GM12878 (cell line): ENCODE measurements around the gene DCBLD2. TPM values are rescaled to one million over a fixed set of nuclear protein-coding genes. Genes with fewer than 3 reads are reported as not detected.

Source experiments
- ATAC-seq: fragments of 200-7000 bp; cut with Tn5 transposase; 3 replicates; pipeline ENCODE4 v1.9.1; 2020; ENCODE audit warnings: mild to moderate bottlenecking, moderate library complexity
- BruUV-seq: library from RNA; stranded (reverse); fragments of 400-500 nt; replicated peaks from 2 replicates; lab custom pipeline; 2021; lab: Mats Ljungman, UMichigan
- CTCF ChIA-PET: fragments of 300-600 bp; sonication (Branson Sonifier 250); formaldehyde crosslinking; extraction: SDS; loops from one replicate; lab custom pipeline; 2021; ENCODE audit warnings: inconsistent platforms; lab: Yijun Ruan, JAX
- POLR2A ChIA-PET: fragments of 350-600 bp; formaldehyde crosslinking; extraction: SDS; loops from one replicate; lab custom pipeline; 2021; ENCODE audit warnings: inconsistent platforms; lab: Charles Lee
- RAD21 ChIA-PET: fragments of 300-600 bp; sonication (Branson Sonifier 250); formaldehyde crosslinking; loops from one replicate; lab custom pipeline; 2023; ENCODE audit warnings: antibody characterized with exemption; ENCODE audit not compliant: unreplicated experiment; lab: Charles Lee
- SMC1A ChIA-PET: fragments of 300-600 bp; sonication (Branson Sonifier 250); formaldehyde crosslinking; loops from one replicate; lab custom pipeline; 2023; ENCODE audit not compliant: unreplicated experiment, uncharacterized antibody; lab: Charles Lee
- DNase-seq: peaks from one replicate; pipeline ENCODE4 v3.0.0-alpha.2; 2011; ENCODE audit warnings: low read depth, low spot score
- FAIRE-seq: peaks from 3 replicates; lab custom pipeline; 2011; peaks lifted over from hg19 to GRCh38; lab: Jason Lieb, UNC
- H2AFZ ChIP-seq: 2 replicates; pipeline ENCODE4 v1.6.0; 2011; ENCODE audit warnings: low read depth, low read length, control low read depth; ENCODE audit not compliant: control insufficient read depth
- H3K27ac ChIP-seq: 2 replicates; pipeline ENCODE4 v1.5.1; 2011; ENCODE audit warnings: control low read depth; ENCODE audit not compliant: control insufficient read depth, insufficient read depth
- H3K27me3 ChIP-seq, 2 experiments: replicated peaks in 1 of 2; 2 replicates each; pipeline versions ENCODE4 v1.6.0 to v1.6.1; 2011; ENCODE audit warnings: low read length in 1 of 2; ENCODE audit not compliant: control insufficient read depth in 2 of 2, insufficient read depth in 2 of 2
- H3K36me3 ChIP-seq, 2 experiments: 2 replicates each; pipeline ENCODE4 v1.5.1; 2011; ENCODE audit warnings: low read length in 1 of 2; ENCODE audit not compliant: control insufficient read depth in 2 of 2, insufficient read depth in 2 of 2
- H3K4me1 ChIP-seq: 2 replicates; pipeline ENCODE4 v1.6.1; 2011; ENCODE audit warnings: mild to moderate bottlenecking, low read length, moderate library complexity, mixed read lengths; ENCODE audit not compliant: control insufficient read depth, insufficient read depth
- H3K4me2 ChIP-seq: 2 replicates; pipeline ENCODE4 v1.6.0; 2011; ENCODE audit warnings: control low read depth; ENCODE audit not compliant: control insufficient read depth, insufficient read depth
- H3K4me3 ChIP-seq: fragments of 200-600 bp; sonication (generic); 2 replicates; pipeline ENCODE4 v1.5.1; 2016
- H3K79me2 ChIP-seq: 2 replicates; pipeline ENCODE4 v1.6.0; 2011; ENCODE audit warnings: low read length; ENCODE audit not compliant: control insufficient read depth, insufficient read depth
- H3K9ac ChIP-seq: 2 replicates; pipeline ENCODE4 v1.8.0; 2011; ENCODE audit warnings: low read length, control low read depth, mixed read lengths; ENCODE audit not compliant: control insufficient read depth, insufficient read depth
- H3K9me3 ChIP-seq: replicated peaks from 3 replicates; pipeline ENCODE4 v1.5.1; 2011; ENCODE audit warnings: mild to moderate bottlenecking, low read length; ENCODE audit not compliant: control insufficient read depth, insufficient read depth
- H4K20me1 ChIP-seq: 2 replicates; pipeline ENCODE4 v1.6.0; 2011; ENCODE audit not compliant: control insufficient read depth, insufficient read depth
- ASH2L ChIP-seq: fragments of 300-600, 200-600 bp; sonication (generic); IDR thresholded peaks from 2 replicates; pipeline ENCODE4 v1.6.1; 2017; ENCODE audit warnings: low read depth, mild to moderate bottlenecking, borderline replicate concordance
- ATF3 ChIP-seq: IDR thresholded peaks from 2 replicates; pipeline ENCODE4 v1.6.1; 2011; ENCODE audit warnings: low read depth, mild to moderate bottlenecking, low read length, moderate library complexity, borderline replicate concordance; ENCODE audit errors: extremely low read depth
- ATF7 ChIP-seq: fragments of 450-650 bp; IDR thresholded peaks from 2 replicates; pipeline ENCODE4 v1.6.1; 2016; ENCODE audit warnings: low read depth, mild to moderate bottlenecking
- BACH1 ChIP-seq: fragments of 450-650 bp; IDR thresholded peaks from 2 replicates; pipeline ENCODE4 v1.6.1; 2017; ENCODE audit warnings: mild to moderate bottlenecking, borderline replicate concordance
- BCL11A ChIP-seq: IDR thresholded peaks from 2 replicates; pipeline ENCODE4 v1.6.1; 2011; ENCODE audit warnings: low read depth, low read length
- BMI1 ChIP-seq: fragments of 450-650 bp; IDR thresholded peaks from 2 replicates; pipeline ENCODE4 v1.6.1; 2016; ENCODE audit warnings: mild to moderate bottlenecking, moderate library complexity, borderline replicate concordance
- EP300 ChIP-seq, 2 experiments: fragments of 150-350 bp in 1 of 2; IDR thresholded peaks; 2 replicates each; pipeline ENCODE4 v1.6.1; 2011 to 2012; ENCODE audit warnings: low read depth in 2 of 2, low read length in 2 of 2, borderline replicate concordance in 1 of 2, improper control_type of control experiment in 1 of 2, inconsistent platforms in 1 of 2; ENCODE audit not compliant: control insufficient read depth in 1 of 2
- FOS ChIP-seq: IDR thresholded peaks from 3 replicates; pipeline ENCODE4 v1.6.1; 2011; ENCODE audit warnings: borderline replicate concordance; ENCODE audit not compliant: insufficient read length; ENCODE audit errors: extremely low read depth
- FOXM1 ChIP-seq: IDR thresholded peaks from 2 replicates; pipeline ENCODE4 v1.6.1; 2012; ENCODE audit warnings: low read depth, mild to moderate bottlenecking, inconsistent platforms, low read length, moderate library complexity
- JUNB ChIP-seq: IDR thresholded peaks from 2 replicates; pipeline ENCODE4 v1.6.1; 2016; ENCODE audit warnings: antibody characterized with exemption, mild to moderate bottlenecking
- LARP7 ChIP-seq: fragments of 450-650 bp; IDR thresholded peaks from 2 replicates; pipeline ENCODE4 v1.6.1; 2017; ENCODE audit warnings: mild to moderate bottlenecking
- MTA3 ChIP-seq: IDR thresholded peaks from 2 replicates; pipeline ENCODE4 v1.6.1; 2012; ENCODE audit warnings: low read length, inconsistent platforms, borderline replicate concordance
- TBL1XR1 ChIP-seq: IDR thresholded peaks from 2 replicates; pipeline ENCODE4 v1.6.1; 2012; ENCODE audit warnings: low read depth, low read length, improper control_type of control experiment
- TCF3 ChIP-seq: IDR thresholded peaks from 2 replicates; pipeline ENCODE4 v1.6.1; 2012; ENCODE audit warnings: low read depth, mild to moderate bottlenecking, low read length, borderline replicate concordance; ENCODE audit not compliant: insufficient read depth
- ZBTB4 ChIP-seq: fragments of 450-650 bp; formaldehyde crosslinking; IDR thresholded peaks from 2 replicates; pipeline ENCODE4 v1.4.0; 2022; ENCODE audit warnings: mild to moderate bottlenecking, moderate library complexity
- ZNF592 ChIP-seq: fragments of 450-650 bp; IDR thresholded peaks from 2 replicates; pipeline ENCODE4 v1.6.1; 2017; ENCODE audit warnings: mild to moderate bottlenecking, moderate library complexity
- WGBS: methylation state at CpG from one replicate; pipeline ENCODE4 v1.1.6; 2016; ENCODE audit warnings: low lambda C conversion rate; ENCODE audit not compliant: insufficient replicate concordance, insufficient coverage; ENCODE audit errors: missing lambda C conversion rate; 5-methylcytosine and 5-hydroxymethylcytosine counted together
- in situ Hi-C: fragments of 300-500 bp; cut with MboI; formaldehyde crosslinking; loops from 9 replicates; pipeline ENCODE4 v1.14.3; 2018; ENCODE audit warnings: mixed read lengths
- intact Hi-C: fragments of 100-400 bp; cut with micrococcal nuclease; formaldehyde crosslinking; loops from one replicate; pipeline ENCODE4 v1.14.2; 2022; ENCODE audit not compliant: unreplicated experiment
- polyA plus RNA-seq, 11 experiments: library from polyadenylated mRNA; depleted of rRNA in 4 of 11; unstranded in 6 of 11; stranded (reverse) in 5 of 11; fragments of >200 nt; fragmentation: Nextera tagmentation in 4 of 11; fragmentation: Illumina TruSeq in 1 of 11; extraction: Ambion mirVana in 4 of 11; extraction: Trizol in 1 of 11; gene quantifications; 1 replicate in 1 of 11; 2 replicates in 10 of 11; pipeline versions ENCODE4 v1.2.1 to v1.2.3, GENCODE V29; 2011 to 2016; ENCODE audit warnings: inconsistent platforms in 2 of 11, missing spikeins in 2 of 11, low read depth in 1 of 11
- total RNA-seq, 4 experiments: library from RNA; depleted of rRNA in 3 of 4; stranded (reverse); fragments of >200 nt in 3 of 4; fragmentation: Illumina TruSeq in 1 of 4; extraction: Trizol in 1 of 4; gene quantifications; 2 replicates each; pipeline versions ENCODE4 v1.2.1 to v1.2.3, GENCODE V29; 2013 to 2021

Gene DCBLD2
- total and polyA plus RNA-seq, 10 of the 15 experiments (the other 5 are each of a cell fraction or from before 2014, with no cell fraction given): 1.6 to 5.9 (median 4.7) TPM

GRCh38 chr3:98812851-98813374, 88.6 kb downstream of the DCBLD2 start:
- no peaks in the 10 kb centered on the region for H3K27me3 ChIP-seq
- DNase-seq (no peak), ATAC-seq (peak; percentile 67), FAIRE-seq (peak; percentile 87)
- H3K36me3 ChIP-seq: no peaks in the 10 kb centered on the region
- ChIA-PET POLR2A (interaction anchor here (1.3 kb wide), 1 partner anchor 211 kb away, joined by 4 read pairs; no protein-coding TSS in a partner anchor), SMC1A (interaction anchor here (0.7 to 10.2 kb wide), 17 partner anchors 15 to 701 kb away, joined by 3 to 408 read pairs (median 4); partner anchors contain the start of gene CPOX), CTCF (interaction anchor here (0.7 to 9.4 kb wide), 34 partner anchors 19 to 773 kb away, joined by 3 to 373 read pairs (median 4); partner anchors contain the start of genes CPOX and DCBLD2), RAD21 (interaction anchor here (0.6 to 9.4 kb wide), 8 partner anchors 18 to 718 kb away, joined by 3 to 224 read pairs (median 4); partner anchors contain the start of gene CPOX)
- no peak overlapping the region for H3K27ac ChIP-seq
- in situ Hi-C loops: loop anchor here (5.0 to 25.0 kb wide), 3 partner anchors 211 to 771 kb away; no protein-coding TSS in a partner anchor
- H3K4me1 ChIP-seq: no peaks in the 10 kb centered on the region
- H4K20me1 ChIP-seq: no peaks in the 10 kb centered on the region
- no peak overlapping the region for H3K4me2 ChIP-seq
- intact Hi-C loops: loop anchor here (1.0 to 10.0 kb wide), 5 partner anchors 156 to 774 kb away; no protein-coding TSS in a partner anchor
- H3K4me3 ChIP-seq: no peak overlapping the region
- H2AFZ ChIP-seq: no peak overlapping the region
- H3K9ac ChIP-seq: no peak overlapping the region
- H3K79me2 ChIP-seq: no peaks in the 10 kb centered on the region
- no peaks in the 10 kb centered on the region for H3K9me3 ChIP-seq
- 38% methylated on average over 5 of the region's 5 CpGs for WGBS
- no TSS peak for BruUV-seq
- no peak for TF ChIP-seq ATF7
- TF ChIP-seq JUNB: no peak
- TF ChIP-seq EP300 (IDR thresholded peaks at IDR 0.05; ENCODE audit: borderline replicate concordance in 1 of 2, control insufficient read depth in 1 of 2, low read depth in 2 of 2, low read length in 2 of 2): no peak
- TF ChIP-seq FOS: no peak
- no peak for TF ChIP-seq BMI1
- TF ChIP-seq ZBTB4: no peak
- TF ChIP-seq LARP7: no peak
- no peak for TF ChIP-seq TBL1XR1
- no peak for TF ChIP-seq FOXM1
- no peak for TF ChIP-seq ATF3
- TF ChIP-seq BACH1: no peak
- TF ChIP-seq MTA3: no peak
- TF ChIP-seq BCL11A: no peak
- TF ChIP-seq ZNF592: 0 out of 2 replicates have a peak, but pooled peaks have one; percentile 54
- TF ChIP-seq ASH2L: no peak
- no peak for TF ChIP-seq TCF3
